OCI-M2 (cell line): ENCODE results near the gene KCNMA1.
"Not testable (repeated sequence)": the region's sequence is repeated elsewhere in the genome, so short reads cannot be mapped to it uniquely, and the experiment has no call there.

Experiments used
- DNase-seq: peaks from one replicate; lab custom pipeline; 2025; ENCODE audit not compliant: unreplicated experiment; lab: John Stamatoyannopoulos, UW

Gene KCNMA1

DNA sequence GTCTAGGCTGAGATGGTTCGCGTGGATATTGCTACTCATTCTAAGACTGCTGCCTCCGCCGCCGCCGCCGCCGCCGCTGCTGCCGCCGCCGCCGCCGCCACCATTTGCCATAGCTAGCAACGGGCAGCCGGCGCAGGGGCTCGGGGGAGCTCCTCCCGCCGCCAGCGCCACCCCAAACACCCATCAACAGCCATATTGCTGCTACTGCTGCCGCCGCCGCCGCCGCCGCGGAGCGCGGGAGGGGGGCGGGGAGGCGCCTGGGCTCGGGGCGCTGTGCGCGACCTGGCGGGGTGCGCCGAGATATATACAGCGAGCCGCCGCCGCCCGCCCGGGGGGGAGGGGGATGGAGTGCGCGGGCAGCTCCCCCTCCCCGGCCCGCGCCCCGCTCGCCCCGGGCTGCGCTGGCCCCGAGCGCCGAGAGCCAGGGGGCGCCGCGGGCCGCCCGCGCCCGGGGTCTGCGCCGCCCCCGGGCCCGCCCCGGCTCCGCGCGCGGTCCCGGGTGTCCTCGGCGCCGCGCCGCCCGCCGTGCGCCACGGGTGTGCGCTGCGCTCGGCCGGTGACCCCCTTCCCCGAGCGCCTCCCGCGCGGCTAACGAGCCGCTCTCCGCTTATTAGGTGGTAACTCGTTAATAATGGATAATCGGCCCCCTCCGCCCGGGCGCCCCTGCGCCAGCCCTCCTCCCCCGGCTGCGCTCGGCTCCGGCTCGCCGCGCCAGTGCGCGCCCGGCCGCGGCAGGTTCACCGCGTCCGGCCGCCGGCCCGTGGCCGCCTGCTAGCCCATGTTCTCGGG is at the start of gene KCNMA1:
Gene KCNMA1 (minus strand): TSS at position 277 of the 789 bp plus-strand sequence.
- no peak for DNase-seq

DNA sequence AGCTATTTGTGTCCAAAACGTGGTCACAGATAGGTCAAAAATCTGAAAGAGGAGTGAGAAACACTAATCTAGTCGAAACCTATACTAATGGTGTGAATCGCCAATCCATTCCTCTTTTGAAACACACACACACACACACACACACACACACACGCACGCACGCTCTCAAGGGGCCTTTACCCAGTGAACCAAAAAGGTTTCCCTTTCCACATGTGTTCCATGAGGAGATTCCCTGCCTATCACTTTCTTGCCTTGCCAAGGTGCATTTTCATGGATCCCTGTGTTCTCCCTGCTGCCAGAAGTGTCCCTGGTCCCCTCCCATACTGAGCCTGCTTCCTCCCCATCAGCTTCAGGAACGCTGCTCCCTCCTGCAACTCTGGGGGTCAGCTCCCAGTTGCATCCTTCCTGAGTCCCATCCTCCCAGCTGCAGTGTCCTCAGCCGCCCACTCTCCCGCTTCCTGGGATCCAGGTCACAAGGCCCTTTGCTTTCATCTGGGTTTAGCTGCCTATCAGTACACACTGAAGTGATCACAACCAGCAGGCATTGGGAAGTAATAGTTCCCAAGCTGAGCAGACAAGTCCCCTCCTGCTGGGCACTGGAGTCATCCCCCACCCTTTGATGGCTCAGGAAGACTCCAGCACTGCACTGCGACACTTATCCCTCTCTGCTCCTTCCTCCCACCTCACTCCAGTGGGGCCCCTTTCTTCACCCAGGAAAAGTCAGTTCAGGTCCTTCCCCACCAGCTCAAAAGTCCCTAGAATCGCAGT is 49.2 kb upstream of the KCNMA1 start:
- DNase-seq: no peak

DNA sequence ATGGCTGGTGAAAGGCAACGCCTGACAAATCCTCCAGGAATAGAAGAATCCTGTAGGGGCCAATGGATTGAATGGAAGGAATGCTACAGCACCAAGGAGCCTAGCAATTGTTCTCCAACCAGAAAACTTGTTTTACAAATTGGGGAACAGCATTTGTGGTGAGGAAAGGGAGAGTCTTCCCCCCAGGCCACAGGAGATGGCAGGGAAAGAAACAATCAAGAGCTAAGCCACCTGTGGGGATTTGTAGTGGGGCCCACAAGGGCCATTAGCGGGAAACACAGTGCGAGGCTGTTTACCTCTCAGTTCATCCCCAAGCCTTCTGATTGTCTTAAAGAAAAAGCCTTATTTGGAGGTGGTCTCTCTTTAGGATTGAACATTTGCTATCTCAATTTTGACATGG is 48.5 kb upstream of the KCNMA1 start:
- DNase-seq: no peak

DNA sequence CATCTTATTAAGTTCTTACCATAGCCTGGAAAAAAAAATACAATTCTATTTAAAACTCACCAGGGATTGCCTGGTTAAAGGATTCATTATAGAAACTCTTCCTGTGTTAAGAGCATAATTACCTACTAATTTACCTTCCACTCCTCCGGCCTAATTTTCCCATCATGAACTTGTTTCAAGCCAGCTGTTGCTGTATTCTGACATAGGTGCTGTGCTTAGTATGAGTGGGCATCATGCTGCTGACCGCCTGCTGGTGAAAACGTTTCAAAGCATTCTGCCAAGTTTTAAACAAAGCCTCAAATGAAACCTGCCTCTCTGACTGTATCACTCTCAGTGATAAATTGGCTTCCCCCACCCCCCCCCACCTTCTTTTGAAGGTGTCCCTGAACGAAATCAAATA is 47.8 kb upstream of the KCNMA1 start:
- no peak for DNase-seq

DNA sequence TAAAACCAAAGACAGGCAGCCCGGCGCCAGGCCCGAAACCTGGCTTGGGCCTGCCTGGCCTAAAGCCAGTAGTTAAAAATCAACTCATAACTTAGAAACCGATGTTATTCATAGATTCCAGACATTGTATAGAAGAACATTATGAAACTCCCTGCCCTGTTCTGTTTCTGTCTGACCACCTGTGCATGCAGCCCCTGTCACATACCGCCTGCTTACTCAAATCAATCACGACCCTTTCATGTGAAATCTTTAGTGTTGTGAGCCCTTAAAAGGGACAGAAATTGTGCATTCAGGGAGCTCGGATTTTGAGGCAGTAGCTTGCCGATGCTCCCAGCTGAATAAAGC is 45.5 kb upstream of the KCNMA1 start:
- not testable (repeated sequence) for DNase-seq

DNA sequence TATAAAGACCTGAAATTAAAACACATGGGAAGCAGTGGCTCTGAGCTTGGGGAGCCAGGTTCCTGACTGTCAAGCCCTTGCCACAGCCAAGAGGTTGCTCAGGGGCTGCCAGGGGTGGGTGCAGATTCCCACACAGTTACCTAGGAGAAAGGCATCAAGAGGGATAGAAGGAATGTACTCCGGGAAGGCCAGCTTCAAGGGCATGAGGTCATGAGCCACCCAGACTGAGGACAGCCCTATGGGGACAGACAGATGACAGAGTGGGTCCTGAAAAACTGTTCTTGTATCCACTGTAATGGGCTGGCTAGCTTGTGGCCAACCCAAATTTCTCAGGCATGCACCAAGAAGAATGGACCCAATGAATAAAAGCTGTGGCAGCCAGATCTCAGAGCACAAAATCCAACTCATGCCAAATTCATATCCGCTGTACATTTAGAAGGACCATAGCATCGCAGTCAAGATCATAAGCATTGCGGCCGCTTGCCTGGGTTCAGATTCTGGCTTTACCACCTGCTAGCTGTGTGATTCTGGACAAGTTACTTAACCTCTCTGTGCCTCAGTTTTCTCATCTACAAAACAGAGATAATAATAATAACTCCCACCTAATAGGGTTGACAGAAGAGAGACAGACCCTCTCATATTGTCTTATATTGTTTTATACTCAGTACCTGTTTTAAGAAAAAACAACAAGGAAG is 44.9 kb upstream of the KCNMA1 start:
- DNase-seq: no peak

DNA sequence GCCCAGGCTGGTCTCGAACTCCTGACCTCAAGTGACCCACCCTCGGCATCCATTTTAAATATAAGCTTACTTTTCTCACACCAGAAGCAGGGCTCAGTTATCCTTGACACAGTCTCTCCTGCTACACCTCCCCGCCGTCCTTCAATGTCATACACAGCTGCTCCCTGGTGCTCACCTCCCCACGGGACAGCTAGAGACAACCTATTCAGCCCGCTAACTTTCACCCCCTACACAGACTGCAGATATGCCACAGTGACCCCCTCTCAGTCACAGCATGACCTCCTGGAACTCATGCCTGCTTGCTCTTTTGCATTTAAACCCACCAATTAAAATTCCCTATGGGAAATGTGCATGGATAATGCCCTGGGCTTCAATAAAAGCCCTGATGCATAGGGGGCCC is 44.2 kb upstream of the KCNMA1 start:
- DNase-seq: no peak

DNA sequence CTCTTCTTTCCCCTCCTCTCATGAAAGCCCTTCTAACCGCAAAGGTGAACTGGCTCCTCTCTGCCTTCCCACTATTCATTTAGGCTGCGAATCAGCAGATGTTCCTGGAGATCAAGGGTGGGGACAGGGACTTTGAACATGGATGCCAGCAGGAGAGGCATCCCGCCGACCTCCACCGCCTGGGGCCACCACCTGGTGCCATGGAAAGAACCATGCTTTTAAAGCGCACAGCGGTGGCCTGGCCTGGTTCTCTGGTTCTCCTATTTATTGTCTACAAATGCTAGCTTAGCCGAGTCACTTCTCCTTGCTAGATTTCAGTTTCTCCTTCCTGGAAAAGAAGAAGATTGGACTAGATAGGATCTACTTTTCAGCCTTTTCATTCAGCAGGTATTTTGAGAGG is 43.2 kb upstream of the KCNMA1 start:
- DNase-seq: no peak

DNA sequence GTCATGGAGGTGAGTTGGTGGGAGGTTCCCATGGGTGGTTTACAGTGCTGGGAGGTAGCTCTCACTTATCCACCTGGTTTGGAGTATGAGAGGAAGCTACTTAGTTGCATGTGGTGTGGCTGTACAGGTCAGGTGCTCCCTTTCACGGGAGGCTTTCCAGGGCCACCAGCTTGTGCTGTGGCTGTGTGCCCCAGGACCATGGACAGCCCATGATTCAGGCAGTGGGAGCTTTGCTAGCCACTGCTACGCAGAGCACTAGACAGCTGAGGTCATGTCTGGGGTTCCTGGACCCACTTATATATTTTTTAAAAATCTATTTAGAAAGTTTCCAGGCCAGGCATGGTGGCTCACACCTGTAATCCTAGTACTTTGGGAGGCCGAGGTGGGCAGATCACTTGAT is 42.5 kb upstream of the KCNMA1 start:
- DNase-seq: no peak

DNA sequence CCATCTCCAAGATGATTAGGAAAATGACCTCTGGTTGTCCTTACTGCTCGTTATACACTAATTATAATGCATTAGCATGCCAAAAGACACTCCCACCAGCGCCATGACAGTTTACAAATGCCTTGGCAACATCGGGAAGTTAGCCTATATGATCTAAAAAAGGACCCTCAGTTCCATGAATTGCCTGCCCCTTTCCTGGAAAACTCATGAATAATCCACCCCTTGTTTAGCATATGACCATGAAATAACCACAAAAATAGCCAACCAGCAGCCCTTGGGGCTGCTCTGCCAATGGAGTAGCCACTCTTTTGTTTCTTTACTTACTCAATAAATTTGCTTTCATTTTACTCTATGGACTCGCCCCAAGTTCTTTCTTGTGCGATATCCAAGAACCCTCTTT is 41.6 kb upstream of the KCNMA1 start:
- DNase-seq: no peak

DNA sequence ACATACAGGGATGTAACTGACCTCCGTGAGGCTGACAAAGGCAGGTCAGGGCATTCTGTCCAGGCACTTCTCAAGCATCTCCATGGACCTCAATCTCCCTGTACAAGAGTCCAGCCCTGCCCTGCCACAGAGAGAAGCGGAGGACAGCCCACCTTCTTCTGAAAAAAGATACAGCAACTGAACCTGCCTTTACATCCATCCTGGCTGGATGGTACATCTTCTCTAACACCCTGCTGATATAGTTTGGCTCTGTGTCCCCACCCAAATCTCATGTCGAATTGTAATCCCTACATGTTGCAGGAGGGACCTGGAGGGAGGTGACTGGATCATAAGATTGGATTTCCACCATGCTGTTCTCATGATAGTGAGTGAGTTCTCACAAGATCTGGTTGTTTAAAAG is 40.5 kb upstream of the KCNMA1 start:
- no peak for DNase-seq

DNA sequence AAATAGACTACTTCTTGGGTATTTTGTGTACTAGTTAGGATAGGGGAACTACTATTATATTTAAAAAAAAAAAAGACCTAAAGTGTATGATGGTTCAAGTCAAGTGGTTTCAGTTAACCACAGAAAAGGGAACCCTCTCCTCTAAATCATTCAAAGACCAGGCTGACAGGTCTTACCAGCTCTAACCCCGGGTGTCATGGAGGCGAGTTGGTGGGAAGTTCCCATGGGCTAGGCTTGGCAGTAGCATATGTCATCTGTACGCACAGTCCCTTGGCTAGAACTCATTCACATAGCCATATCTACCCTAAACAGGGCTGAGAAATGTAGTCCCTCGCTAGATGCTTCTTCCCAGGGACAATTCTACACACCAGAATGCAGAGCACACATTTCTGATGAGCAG is 37.7 kb upstream of the KCNMA1 start:
- DNase-seq: no peak

DNA sequence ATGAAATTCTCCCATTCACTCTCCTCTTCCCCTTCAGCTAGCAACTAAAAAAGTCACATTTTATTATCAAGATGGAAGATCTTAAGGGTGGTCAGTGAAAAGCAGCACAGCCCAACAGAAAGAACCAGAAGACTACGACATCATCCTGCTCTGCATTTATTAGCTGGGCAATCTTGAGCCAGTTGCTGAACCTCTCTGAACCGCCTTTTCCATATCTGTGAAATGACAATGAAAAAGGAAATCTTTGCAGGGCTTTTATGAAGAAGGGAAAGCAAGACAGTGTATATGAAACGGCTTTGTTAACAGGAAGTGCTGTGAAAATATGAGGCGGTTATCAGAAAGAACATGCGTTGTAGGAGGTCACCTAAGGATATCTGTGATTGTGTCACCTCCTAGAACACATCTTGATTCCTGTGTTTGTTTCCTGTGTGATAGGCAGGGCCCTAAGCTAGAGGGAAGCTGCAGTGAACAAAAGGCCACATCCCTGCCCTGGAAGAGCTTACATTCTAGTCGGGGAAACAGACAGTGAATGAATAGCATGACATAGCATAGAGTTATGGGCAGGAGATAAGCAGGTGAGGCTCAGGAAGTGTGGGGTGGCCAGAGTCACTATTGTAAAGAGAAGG is 36.0 kb upstream of the KCNMA1 start:
- no peak for DNase-seq

DNA sequence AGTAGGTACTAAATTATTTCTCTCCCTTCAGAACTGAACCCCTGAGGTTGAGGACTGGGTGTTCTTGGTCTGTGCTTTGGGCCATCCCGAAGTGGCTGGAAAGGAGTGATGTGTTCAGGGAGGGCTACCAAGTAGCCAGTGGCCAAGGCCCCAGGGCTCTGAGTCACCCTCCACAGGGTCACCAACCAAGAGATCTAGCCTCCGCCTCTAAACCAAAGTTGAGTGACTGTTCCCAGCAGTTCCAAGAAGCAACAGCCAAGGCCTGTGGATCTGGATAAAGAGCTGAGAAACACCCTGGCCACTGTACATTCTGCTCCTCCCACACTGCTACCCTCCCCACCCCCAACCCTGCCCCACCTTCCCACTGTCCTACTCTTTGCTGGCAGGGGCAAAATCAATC is 35.5 kb upstream of the KCNMA1 start:
- DNase-seq: no peak

DNA sequence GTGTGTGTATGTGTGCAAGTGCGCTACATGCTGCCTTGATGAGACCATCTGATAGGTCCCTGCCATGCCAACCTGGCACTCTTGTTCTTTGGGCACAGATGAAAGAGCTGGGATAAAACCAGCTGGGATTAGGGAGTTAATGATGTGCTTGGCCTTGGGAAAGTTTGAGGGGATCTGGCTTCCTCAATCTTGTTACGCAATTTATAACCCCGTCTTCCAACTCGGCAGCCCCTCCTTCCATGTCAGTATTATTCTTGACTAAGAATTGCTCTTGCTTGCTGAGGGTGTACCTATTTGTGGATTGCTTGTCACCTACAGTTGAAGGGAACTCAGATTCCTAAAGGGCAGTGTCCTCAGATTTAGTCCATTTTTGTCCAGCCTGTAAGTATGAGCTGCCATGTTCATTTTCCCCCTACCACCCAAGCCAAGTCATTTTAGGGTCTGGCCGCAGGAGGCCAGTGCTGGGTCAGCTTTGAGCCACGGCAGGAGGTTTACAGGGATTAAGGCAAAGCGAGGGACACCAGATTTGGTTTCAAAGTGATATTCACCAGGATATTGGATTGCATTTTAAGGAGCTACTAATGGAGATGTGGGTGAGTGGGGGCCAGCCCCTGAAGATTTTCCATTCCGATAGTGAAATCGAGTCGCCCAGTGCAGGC is 34.1 kb upstream of the KCNMA1 start:
- DNase-seq: no peak

DNA sequence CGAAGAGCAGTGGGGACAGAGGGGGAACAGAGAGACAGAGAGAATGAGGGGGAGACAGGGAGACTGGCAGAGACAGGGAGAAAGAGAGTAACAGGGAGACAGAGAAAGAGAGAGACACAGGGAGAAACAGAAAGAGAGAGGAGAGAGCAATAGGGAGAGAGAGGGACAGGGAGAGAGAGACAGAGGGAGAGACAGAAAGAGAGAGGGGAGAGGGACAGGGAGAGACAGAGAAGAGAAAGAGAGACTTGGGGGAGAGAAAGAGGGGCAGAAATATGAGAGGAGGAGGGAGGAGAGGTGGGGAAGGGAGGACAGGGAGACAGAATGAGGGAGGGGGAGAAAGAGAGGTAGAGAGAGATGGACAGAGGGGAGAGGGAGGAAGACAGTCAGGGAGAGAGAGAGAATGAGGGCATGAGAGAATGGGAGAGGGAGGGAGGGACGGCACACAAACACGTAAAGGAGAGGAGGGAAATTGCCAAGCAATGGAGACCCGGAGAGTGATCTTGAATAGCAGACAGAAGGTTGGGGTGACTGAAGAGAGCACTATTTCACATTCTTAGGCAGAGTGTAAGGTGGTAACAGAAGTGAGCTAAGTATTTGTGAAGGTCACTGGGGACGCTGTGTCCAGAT is 33.3 kb upstream of the KCNMA1 start:
- no peak for DNase-seq

DNA sequence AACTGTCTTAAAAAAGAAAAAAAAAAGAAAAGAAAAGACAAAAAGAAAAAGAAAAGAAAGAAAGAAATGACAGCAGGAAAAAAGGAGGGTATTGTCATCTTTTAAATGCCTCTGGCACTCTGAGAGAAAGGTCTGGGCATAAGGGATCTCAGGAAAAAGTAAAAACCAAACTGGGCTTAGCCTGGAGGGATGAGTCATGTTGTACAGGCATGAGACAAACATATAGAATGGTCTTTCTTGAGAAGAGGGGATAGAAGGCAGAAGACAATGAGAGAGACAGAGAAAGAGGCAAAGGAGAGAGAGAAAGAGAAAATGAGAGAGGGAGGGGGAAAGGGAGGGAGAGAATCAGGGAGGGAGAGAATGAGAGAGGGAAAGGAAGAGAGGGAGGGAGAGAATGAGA is 32.3 kb upstream of the KCNMA1 start:
- no peak for DNase-seq

DNA sequence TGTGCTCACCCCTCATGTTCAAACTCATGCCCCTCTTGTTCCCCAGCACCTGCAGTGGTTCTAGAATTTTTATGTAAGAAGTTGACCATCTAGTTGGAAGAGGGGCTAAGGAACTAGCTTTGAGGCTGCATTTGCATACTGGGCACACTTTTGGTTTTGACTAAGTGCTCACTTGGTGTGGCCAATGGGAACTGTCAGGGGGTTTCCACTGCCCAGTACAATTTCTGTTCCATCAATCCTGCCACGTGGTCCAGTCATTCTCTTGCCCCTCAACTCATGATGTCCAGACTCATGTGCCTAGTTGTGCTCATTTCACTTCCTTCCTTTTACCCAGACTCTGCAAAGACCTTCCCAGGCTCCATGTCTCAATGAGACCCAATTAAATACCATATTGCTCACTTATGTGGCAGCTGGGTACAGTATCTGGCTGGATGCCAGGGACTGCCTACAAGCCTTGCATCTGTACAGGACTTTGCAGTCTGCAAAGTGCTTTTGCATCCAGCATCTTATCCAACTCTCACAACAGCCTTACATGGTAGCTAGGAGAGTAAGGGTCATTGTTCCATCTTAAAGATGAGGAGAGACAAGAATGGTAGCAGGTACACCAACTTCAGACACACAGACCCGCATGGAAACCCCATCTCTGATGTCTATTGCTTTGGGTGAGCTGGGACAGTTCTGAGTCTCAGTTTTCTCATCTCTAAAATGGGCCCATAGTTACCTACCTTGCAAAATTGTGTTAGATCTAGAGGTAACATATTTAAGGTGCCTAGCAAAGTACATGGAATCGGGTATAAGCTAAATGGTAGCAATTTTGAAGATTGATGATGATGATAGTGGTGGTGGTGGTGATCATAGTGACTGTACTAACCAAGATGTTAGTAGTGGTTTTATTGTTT is 30.1 kb upstream of the KCNMA1 start:
- DNase-seq: no peak

DNA sequence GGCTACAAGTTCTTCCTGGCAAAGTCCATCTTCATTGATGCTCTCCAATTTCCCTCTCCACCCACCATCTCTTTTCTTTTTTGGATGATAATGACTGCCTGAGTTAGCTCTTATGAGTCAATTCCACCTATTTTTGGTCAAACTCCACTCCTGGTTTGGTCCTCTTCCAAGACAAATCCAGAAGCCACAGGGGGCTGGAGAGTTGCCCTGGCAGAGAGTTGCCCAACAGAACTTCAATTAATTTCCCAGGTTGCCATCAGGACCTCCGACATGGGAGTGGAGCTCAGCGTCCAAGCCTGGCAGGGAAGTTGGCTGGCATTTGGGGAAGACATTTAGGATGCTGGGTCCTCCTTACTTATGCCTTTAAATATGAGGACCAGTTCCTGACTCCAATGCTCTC is 29.2 kb upstream of the KCNMA1 start:
- no peak for DNase-seq

DNA sequence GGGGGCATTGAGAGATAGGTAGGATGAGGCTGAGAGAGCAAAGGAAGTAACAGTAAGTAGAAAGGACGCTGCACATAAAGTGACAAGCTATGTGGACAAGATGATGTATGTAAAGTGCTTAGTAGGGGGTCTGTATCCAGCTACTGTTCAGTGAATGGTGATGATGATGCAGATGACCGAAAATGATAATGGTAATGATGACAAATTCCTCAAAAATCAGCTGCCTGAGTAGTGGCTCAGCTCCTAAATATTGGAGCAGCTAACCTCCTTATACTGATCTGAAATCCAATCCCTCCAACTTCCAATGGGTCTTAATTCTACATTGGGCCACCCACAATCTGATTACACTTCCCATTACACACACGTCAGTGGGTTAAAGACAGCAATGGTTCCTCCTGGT is 27.1 kb upstream of the KCNMA1 start:
- no peak for DNase-seq
